ENCODE data around the gene TMA7B.

DNA sequence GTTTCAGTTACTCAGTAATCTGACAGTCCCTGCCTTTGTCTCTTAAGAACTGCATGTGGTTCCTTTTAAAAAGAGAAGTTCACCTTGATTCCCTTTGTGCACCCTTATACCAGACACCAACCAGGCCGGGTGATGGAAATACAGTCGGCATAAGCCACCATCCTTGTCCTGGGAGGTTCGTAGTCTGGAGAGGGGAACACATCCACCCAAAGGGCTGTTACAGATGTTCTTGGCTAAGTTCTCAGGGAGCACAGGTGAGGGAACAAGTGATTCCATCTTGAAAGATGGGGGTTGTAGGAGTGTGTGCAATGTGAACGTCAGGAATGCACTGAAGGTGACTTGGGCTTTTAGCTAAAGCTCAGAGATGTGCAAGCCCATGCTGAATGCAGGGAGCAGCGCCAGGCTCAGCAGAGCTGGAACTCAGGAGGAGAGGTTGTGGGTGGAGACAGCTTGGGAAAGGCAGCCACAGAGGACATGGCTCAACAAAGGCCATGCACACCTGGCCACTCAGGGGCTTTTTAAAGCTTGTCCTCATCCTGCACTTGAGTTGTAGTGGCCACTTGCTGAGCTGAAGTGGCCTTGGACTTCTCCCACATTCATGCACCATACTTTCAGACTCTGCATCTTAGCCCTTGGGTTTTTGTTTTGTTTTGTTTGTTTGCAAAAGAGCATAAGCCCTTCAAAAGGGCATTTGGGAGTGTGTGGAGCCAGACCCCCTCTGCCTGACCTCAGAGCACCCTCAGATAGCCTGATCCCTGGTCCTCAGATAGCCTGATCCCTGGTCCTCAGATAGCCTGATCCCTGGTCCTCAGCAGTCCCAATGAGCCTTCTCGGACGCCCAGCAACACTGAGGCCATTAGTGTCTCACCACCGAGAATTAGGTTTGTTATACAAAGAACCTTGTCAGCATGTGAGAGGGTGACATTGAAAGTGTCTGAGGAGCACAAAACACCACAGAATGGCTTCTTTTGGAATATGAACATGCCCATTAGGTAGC lies 12.7 kb upstream of the TMA7B start:
- TF ChIP-seq POLR2AphosphoS5 (IDR thresholded peaks at IDR 0.05; ENCODE audit: borderline replicate concordance, low read depth, low read length) (no peak), EZH2 (IDR thresholded peaks at IDR 0.05) (no peak)

Data from SK-N-MC (cell line).